Activated T-helper 1 cell treated with anti-CD3 and anti-CD28 coated beads, Interleukin-12 subunit alpha, Interleukin-12 subunit beta, Interleukin-2, Interleukin-4 antibody, amounts not matched to agents 30 ng/mL and 10 ng/mL and 1 ng/mL, durations not matched to agents 14 hours and 24 hours and 36 hours (primary cell): ENCODE data around the gene PIGZ. TPM values are rescaled to one million over a fixed set of nuclear protein-coding genes. Genes with fewer than 3 reads are reported as not detected.
A peak's percentile ranks its signal among the peaks of the same experiment; 100 is the strongest.

Experiments used
- DNase-seq: peaks from one replicate; pipeline ENCODE4 v3.0.0; 2021; ENCODE audit warnings: low spot score
- H3K27ac Mint-ChIP-seq: one replicate; pipeline ENCODE4 v1.8.0; 2021; ENCODE audit warnings: mild to moderate bottlenecking, mixed read lengths
- H3K27me3 Mint-ChIP-seq: one replicate; pipeline ENCODE4 v1.8.0; 2022; ENCODE audit warnings: mild to moderate bottlenecking, moderate library complexity, mixed read lengths; ENCODE audit not compliant: insufficient read depth
- H3K36me3 Mint-ChIP-seq: one replicate; pipeline ENCODE4 v1.8.0; 2021; ENCODE audit warnings: low read depth, mixed read lengths
- H3K4me1 Mint-ChIP-seq: one replicate; pipeline ENCODE4 v1.8.0; 2021; ENCODE audit warnings: low read depth, mixed read lengths
- H3K4me3 Mint-ChIP-seq: one replicate; pipeline ENCODE4 v1.8.0; 2021; ENCODE audit warnings: mild to moderate bottlenecking, moderate library complexity, mixed read lengths
- H3K9me3 Mint-ChIP-seq: one replicate; pipeline ENCODE4 v1.8.0; 2021; ENCODE audit warnings: mixed read lengths
- intact Hi-C: fragments of 100-400 bp; cut with micrococcal nuclease; formaldehyde crosslinking; loops from one replicate; pipeline ENCODE4 v1.15.1; 2024
- total RNA-seq: library from RNA; stranded (reverse); gene quantifications from 2 replicates; pipeline ENCODE4 v1.2.3, GENCODE V29; 2022

PIGZ gene
- total RNA-seq, 1 donor from 2014 or later, result 1.2 TPM

GRCh38 chr3:196966526-196967401 lies 1.9 kb downstream of the PIGZ start:
- H3K4me1 Mint-ChIP-seq, result peaks cover 17% of the 10 kb centered on the region
- H3K27ac Mint-ChIP-seq, result no peak overlapping the region
- H3K36me3 Mint-ChIP-seq, result peaks cover 10% of the 10 kb centered on the region
- intact Hi-C loops, result no loop called here
- DNase-seq, result no peak
- peak overlapping the region; percentile 80 for H3K4me3 Mint-ChIP-seq
- H3K9me3 Mint-ChIP-seq, result no peaks in the 10 kb centered on the region
- H3K27me3 Mint-ChIP-seq, result peaks cover 13% of the 10 kb centered on the region

GRCh38 chr3:196965804-196966173 lies 2.8 kb downstream of the PIGZ start:
- Mint-ChIP-seq H3K4me3 (no peak overlapping the region), H3K36me3 (peaks cover 10% of the 10 kb centered on the region), H3K27me3 (peaks cover 9% of the 10 kb centered on the region), H3K27ac (no peak overlapping the region), H3K4me1 (peaks cover 17% of the 10 kb centered on the region), H3K9me3 (no peaks in the 10 kb centered on the region)
- intact Hi-C loops, result no loop called here
- no peak for DNase-seq

GRCh38 chr3:196965112-196965803 lies 3.4 kb downstream of the PIGZ start:
- intact Hi-C loops, result no loop called here
- no peak for DNase-seq
- H3K4me1 Mint-ChIP-seq, result peaks cover 11% of the 10 kb centered on the region
- no peaks in the 10 kb centered on the region for H3K9me3 Mint-ChIP-seq
- no peak overlapping the region for H3K4me3 Mint-ChIP-seq
- peaks cover 6% of the 10 kb centered on the region for H3K27me3 Mint-ChIP-seq
- no peak overlapping the region for H3K27ac Mint-ChIP-seq
- H3K36me3 Mint-ChIP-seq, result peaks cover 10% of the 10 kb centered on the region

GRCh38 chr3:196963631-196963953 lies 5.0 kb downstream of the PIGZ start:
- Mint-ChIP-seq H3K27ac (no peak overlapping the region), H3K36me3 (peaks cover 10% of the 10 kb centered on the region)
- intact Hi-C loops, result no loop called here

GRCh38 chr3:196962930-196963630 lies 5.6 kb downstream of the PIGZ start:
- Mint-ChIP-seq H3K4me1 (peaks cover 8% of the 10 kb centered on the region), H3K9me3 (no peaks in the 10 kb centered on the region), H3K27ac (no peak overlapping the region), H3K4me3 (no peak overlapping the region), H3K36me3 (peaks cover 10% of the 10 kb centered on the region), H3K27me3 (peaks cover 4% of the 10 kb centered on the region)
- intact Hi-C loops, result no loop called here
- DNase-seq, result no peak

More at GRCh38 chr3:196963631-196963953, 5.0 kb downstream of the PIGZ start:
- H3K27me3 Mint-ChIP-seq, result peaks cover 4% of the 10 kb centered on the region
- no peak for DNase-seq
- H3K4me1 Mint-ChIP-seq, result peaks cover 9% of the 10 kb centered on the region
- no peaks in the 10 kb centered on the region for H3K9me3 Mint-ChIP-seq
- H3K4me3 Mint-ChIP-seq, result no peak overlapping the region

DNA sequence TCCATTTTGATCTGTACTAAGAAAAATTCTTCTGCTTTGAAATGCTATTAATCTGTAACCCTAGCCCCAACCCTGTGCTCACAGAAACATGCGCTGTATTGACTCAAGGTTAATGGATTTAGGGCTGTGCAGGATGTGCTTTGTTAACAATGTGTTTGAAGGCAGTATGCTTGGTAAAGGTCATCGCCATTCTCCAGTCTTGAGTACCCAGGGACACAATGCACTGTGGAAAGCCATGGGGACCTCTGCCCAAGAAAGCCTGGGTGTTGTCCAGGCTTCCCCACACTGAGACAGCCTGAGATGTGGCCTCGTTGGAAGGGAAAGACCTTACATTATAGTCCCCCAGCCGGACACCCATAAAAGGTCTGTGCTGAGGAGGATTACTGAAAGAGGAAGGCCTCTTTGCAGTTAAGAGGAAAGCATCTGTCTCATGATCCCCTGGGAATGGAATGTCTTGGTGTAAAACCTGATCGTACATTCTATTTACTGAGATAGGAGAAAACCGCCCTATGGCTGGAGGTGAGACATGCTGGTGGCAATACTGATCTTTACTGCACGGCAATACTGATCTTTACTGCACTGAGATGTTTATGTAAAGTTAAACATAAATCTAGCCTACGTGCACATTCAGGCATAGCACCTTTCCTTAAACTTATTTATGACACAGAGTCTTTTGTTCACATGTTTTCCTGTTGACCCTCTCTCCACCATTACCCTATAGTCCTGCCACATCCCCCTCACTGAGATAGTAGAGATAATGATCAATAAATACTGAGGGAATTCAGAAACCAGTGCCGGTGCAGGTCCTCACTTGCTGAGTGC lies 6.3 kb downstream of the PIGZ start:
- Mint-ChIP-seq H3K9me3 (no peaks in the 10 kb centered on the region), H3K4me1 (peaks cover under 1% of the 10 kb centered on the region), H3K4me3 (no peak overlapping the region), H3K27me3 (peaks cover 4% of the 10 kb centered on the region), H3K27ac (no peak overlapping the region), H3K36me3 (peaks cover 10% of the 10 kb centered on the region)
- DNase-seq, result no peak
- intact Hi-C loops, result no loop called here

DNA sequence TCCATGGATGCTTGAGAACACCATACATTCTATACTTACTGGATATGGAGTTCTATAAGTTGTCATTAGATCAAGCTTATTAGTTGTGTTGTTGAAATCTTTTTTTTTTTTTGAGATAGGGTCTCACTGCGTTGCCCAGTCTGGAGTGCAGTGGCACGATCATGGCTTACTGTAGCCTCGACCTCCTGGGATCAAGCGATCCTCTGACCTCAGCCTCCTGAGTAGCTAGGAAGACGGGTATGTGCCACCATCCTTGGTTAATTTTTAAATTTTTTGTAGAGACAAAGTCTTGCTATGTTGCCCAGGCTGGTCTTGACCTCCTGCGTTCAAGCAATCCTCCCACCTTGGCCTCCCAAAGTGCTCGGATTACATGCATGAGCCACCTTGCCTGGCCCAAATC lies 13.8 kb downstream of the PIGZ start:
- peaks cover 2% of the 10 kb centered on the region for H3K27me3 Mint-ChIP-seq
- H3K4me1 Mint-ChIP-seq, result no peaks in the 10 kb centered on the region
- intact Hi-C loops, result no loop called here
- H3K4me3 Mint-ChIP-seq, result no peak overlapping the region
- H3K27ac Mint-ChIP-seq, result no peak overlapping the region
- H3K36me3 Mint-ChIP-seq, result no peaks in the 10 kb centered on the region
- no peak for DNase-seq
- no peaks in the 10 kb centered on the region for H3K9me3 Mint-ChIP-seq

DNA sequence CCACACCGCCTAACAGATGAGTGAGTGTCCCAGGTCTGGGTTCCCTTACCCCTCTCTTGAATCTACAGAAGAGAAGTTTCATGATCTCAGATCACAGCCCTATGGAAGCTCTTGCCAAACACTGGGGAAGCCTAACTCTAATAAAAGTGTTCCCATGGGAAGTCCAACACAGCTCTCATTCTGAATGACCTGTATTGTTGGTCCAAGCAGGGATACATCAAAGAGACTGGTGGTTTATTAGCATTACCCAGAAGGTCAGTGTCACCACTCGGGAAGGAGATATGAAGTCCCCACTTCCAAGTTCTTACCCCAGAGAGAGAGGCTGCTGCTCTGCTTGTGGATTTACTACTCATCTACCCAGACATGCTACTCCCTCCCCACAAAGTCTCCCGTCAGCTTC lies 17.3 kb downstream of the PIGZ start:
- H3K36me3 Mint-ChIP-seq, result no peaks in the 10 kb centered on the region
- H3K27me3 Mint-ChIP-seq, result no peaks in the 10 kb centered on the region
- no peaks in the 10 kb centered on the region for H3K9me3 Mint-ChIP-seq
- no peak overlapping the region for H3K4me3 Mint-ChIP-seq
- no peaks in the 10 kb centered on the region for H3K4me1 Mint-ChIP-seq
- intact Hi-C loops, result no loop called here
- no peak for DNase-seq
- no peak overlapping the region for H3K27ac Mint-ChIP-seq

DNA sequence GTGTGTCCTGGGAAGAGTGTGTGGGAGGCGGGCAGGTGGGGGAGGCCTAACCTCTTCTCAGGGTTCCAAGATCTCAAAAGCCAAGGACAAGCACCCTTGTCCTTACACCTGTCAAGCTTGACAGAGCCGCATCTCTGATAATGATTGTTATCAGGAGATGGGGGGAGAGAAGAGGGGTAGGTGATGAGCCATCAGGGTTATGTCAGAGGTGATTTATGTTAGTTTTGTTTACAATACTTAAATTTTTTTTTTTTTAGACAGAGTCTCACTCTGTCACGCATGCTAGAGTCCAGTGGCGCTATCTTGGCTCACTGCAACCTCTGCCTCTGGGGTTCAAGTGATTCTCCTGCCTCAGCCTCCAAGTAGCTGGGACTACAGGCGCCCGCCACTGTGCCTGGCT lies 18.9 kb downstream of the PIGZ start:
- Mint-ChIP-seq H3K27me3 (no peaks in the 10 kb centered on the region), H3K4me3 (no peak overlapping the region), H3K4me1 (peaks cover 4% of the 10 kb centered on the region), H3K27ac (no peak overlapping the region), H3K9me3 (no peaks in the 10 kb centered on the region), H3K36me3 (peaks cover 3% of the 10 kb centered on the region)
- no peak for DNase-seq
- intact Hi-C loops, result no loop called here

DNA sequence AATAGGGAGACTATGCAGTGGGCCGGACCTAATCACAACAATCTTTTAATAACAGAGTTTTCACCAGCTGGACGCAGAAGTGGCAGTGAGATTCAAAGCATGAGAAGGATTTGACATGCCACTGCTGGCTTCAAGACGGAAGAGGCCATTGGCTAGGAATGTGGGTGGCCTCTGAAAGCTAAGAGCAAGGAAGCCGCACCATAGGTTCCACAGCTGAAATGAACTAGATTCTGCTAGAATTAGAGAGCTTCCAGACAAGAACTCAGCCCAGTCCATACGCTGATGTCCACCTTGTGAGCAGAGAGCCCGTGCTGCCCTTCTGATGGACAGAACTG lies 19.4 kb downstream of the PIGZ start:
- H3K4me1 Mint-ChIP-seq, result peaks cover 9% of the 10 kb centered on the region
- intact Hi-C loops, result no loop called here
- no peaks in the 10 kb centered on the region for H3K9me3 Mint-ChIP-seq
- H3K4me3 Mint-ChIP-seq, result no peak overlapping the region
- H3K27me3 Mint-ChIP-seq, result no peaks in the 10 kb centered on the region
- no peak overlapping the region for H3K27ac Mint-ChIP-seq
- H3K36me3 Mint-ChIP-seq, result peaks cover 5% of the 10 kb centered on the region
- DNase-seq, result no peak

GRCh38 chr3:196948442-196949284 lies 20.0 kb downstream of the PIGZ start:
- no peak overlapping the region for H3K4me3 Mint-ChIP-seq
- H3K27me3 Mint-ChIP-seq, result no peaks in the 10 kb centered on the region
- no peaks in the 10 kb centered on the region for H3K9me3 Mint-ChIP-seq
- intact Hi-C loops, result no loop called here
- H3K36me3 Mint-ChIP-seq, result peaks cover 7% of the 10 kb centered on the region
- H3K4me1 Mint-ChIP-seq, result peaks cover 14% of the 10 kb centered on the region
- no peak for DNase-seq
- no peak overlapping the region for H3K27ac Mint-ChIP-seq

GRCh38 chr3:196947860-196948441 lies 20.7 kb downstream of the PIGZ start:
- no peaks in the 10 kb centered on the region for H3K9me3 Mint-ChIP-seq
- peaks cover 22% of the 10 kb centered on the region for H3K4me1 Mint-ChIP-seq
- no peak overlapping the region for H3K27ac Mint-ChIP-seq
- H3K4me3 Mint-ChIP-seq, result no peak overlapping the region
- intact Hi-C loops, result no loop called here
- no peaks in the 10 kb centered on the region for H3K27me3 Mint-ChIP-seq
- H3K36me3 Mint-ChIP-seq, result peaks cover 14% of the 10 kb centered on the region
- no peak for DNase-seq
